HG03378 (cell line): Measurements from ENCODE around the gene SMIM8.

Experiments
- ATAC-seq: cut with Tn5 transposase; IDR thresholded peaks from one replicate; pipeline ENCODE4 v1.9.1; 2021; ENCODE audit warnings: mild to moderate bottlenecking, moderate library complexity; ENCODE audit not compliant: unreplicated experiment

SMIM8 gene

GRCh38 chr6:87384038-87384437 lies 61.6 kb downstream of the SMIM8 start:
- ATAC-seq, result no peak

GRCh38 chr6:87384449-87384848 lies 62.1 kb downstream of the SMIM8 start:
- no peak for ATAC-seq

GRCh38 chr6:87391334-87391733 lies 68.9 kb downstream of the SMIM8 start:
- peak; percentile 68 for ATAC-seq
